ENCODE results near the gene KLHL29.

GRCh38 chr2:23445450-23445868, 60.5 kb downstream of the KLHL29 start:
- TF ChIP-seq, protein P1, sequence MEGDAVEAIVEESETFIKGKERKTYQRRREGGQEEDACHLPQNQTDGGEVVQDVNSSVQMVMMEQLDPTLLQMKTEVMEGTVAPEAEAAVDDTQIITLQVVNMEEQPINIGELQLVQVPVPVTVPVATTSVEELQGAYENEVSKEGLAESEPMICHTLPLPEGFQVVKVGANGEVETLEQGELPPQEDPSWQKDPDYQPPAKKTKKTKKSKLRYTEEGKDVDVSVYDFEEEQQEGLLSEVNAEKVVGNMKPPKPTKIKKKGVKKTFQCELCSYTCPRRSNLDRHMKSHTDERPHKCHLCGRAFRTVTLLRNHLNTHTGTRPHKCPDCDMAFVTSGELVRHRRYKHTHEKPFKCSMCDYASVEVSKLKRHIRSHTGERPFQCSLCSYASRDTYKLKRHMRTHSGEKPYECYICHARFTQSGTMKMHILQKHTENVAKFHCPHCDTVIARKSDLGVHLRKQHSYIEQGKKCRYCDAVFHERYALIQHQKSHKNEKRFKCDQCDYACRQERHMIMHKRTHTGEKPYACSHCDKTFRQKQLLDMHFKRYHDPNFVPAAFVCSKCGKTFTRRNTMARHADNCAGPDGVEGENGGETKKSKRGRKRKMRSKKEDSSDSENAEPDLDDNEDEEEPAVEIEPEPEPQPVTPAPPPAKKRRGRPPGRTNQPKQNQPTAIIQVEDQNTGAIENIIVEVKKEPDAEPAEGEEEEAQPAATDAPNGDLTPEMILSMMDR (IDR thresholded peaks at IDR 0.05): no peak
- TF ChIP-seq POLR2A (IDR thresholded peaks at IDR 0.05): no peak

Data from thyroid gland (tissue), 4 donors.